Activated CD4-positive, alpha-beta T cell treated with anti-CD3 and anti-CD28 coated beads, Interleukin-2, amount 10 ng/mL, durations not matched to agents 24 days and 14 days (primary cell): ENCODE measurements around the gene NDST1. TPM values are rescaled to one million over a fixed set of nuclear protein-coding genes. Genes with fewer than 3 reads are reported as not detected.

Source experiments
- DNase-seq: peaks from one replicate; pipeline ENCODE4 v3.0.0; 2022
- H3K27ac Mint-ChIP-seq: one replicate; pipeline ENCODE4 v1.8.0; 2022; ENCODE audit warnings: mild to moderate bottlenecking, mixed read lengths
- H3K27me3 Mint-ChIP-seq: one replicate; pipeline ENCODE4 v1.8.0; 2022; ENCODE audit warnings: mixed read lengths
- H3K36me3 Mint-ChIP-seq: one replicate; pipeline ENCODE4 v1.8.0; 2022; ENCODE audit warnings: low read depth, mild to moderate bottlenecking, mixed read lengths
- H3K4me1 Mint-ChIP-seq: one replicate; pipeline ENCODE4 v1.8.0; 2021; ENCODE audit warnings: mixed read lengths
- H3K4me3 Mint-ChIP-seq: one replicate; pipeline ENCODE4 v1.8.0; 2022; ENCODE audit warnings: mild to moderate bottlenecking, moderate library complexity, mixed read lengths
- H3K9me3 Mint-ChIP-seq: one replicate; pipeline ENCODE4 v1.8.0; 2021; ENCODE audit warnings: mixed read lengths
- intact Hi-C: fragments of 100-400 bp; cut with micrococcal nuclease; formaldehyde crosslinking; loops from one replicate; pipeline ENCODE4 v1.15.1; 2023
- total RNA-seq: library from RNA; stranded (reverse); gene quantifications from 2 replicates; pipeline ENCODE4 v1.2.3, GENCODE V29; 2022

The NDST1 gene
- total RNA-seq, 1 donor from 2014 or later, result 2.8 TPM

DNA sequence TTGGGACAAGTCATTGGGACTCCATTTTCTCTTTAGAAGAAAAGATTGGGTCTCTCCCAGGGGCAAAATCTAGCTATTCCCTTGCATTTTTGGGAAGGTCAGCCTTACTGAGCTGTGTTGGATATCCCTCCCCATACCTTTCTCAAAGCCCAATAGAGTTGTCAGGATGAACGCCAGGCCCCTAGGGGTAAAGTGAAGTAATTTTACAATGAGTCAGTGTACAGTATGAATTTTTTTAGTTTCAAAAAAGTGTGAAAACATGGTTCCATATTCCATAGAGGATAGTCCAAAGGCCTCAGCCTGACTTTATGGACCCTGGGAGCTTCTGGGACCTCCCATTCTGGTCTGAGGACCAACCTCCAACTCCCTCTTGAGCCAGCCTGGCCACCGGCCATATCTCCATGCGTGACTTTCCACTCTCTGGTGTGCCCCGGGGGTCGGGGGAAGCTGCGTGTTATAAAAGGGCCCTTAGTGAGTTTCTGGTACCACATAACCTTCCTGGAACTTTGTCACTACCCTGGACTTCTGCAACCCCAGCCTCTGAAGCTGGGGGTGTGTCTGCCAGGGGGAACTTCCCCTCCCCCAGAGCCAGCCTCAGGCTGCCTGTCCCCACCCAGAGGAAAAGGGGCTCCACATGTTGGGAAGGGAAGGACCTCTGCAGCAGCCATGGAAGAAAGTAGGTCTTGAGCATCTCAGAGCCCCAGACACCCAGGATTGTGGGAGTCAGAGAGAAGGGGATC, 80.1 kb downstream of the NDST1 start:
- Mint-ChIP-seq H3K9me3 (no peaks in the 10 kb centered on the region), H3K36me3 (no peaks in the 10 kb centered on the region), H3K27ac (no peak overlapping the region), H3K27me3 (peaks cover 6% of the 10 kb centered on the region), H3K4me1 (no peaks in the 10 kb centered on the region), H3K4me3 (no peak overlapping the region)
- no peak for DNase-seq
- intact Hi-C loops, result no loop called here

GRCh38 chr5:150588596-150588890, 80.6 kb downstream of the NDST1 start:
- Mint-ChIP-seq H3K4me1 (no peaks in the 10 kb centered on the region), H3K36me3 (no peaks in the 10 kb centered on the region), H3K27ac (no peak overlapping the region), H3K27me3 (peaks cover 2% of the 10 kb centered on the region), H3K9me3 (no peaks in the 10 kb centered on the region), H3K4me3 (no peak overlapping the region)
- DNase-seq, result no peak
- intact Hi-C loops, result no loop called here

GRCh38 chr5:150589862-150590601, 82.1 kb downstream of the NDST1 start:
- no peak overlapping the region for H3K4me3 Mint-ChIP-seq
- H3K9me3 Mint-ChIP-seq, result no peaks in the 10 kb centered on the region
- no peak for DNase-seq
- H3K36me3 Mint-ChIP-seq, result no peaks in the 10 kb centered on the region
- intact Hi-C loops, result no loop called here
- H3K27ac Mint-ChIP-seq, result no peak overlapping the region
- H3K4me1 Mint-ChIP-seq, result no peaks in the 10 kb centered on the region
- H3K27me3 Mint-ChIP-seq, result no peaks in the 10 kb centered on the region

DNA sequence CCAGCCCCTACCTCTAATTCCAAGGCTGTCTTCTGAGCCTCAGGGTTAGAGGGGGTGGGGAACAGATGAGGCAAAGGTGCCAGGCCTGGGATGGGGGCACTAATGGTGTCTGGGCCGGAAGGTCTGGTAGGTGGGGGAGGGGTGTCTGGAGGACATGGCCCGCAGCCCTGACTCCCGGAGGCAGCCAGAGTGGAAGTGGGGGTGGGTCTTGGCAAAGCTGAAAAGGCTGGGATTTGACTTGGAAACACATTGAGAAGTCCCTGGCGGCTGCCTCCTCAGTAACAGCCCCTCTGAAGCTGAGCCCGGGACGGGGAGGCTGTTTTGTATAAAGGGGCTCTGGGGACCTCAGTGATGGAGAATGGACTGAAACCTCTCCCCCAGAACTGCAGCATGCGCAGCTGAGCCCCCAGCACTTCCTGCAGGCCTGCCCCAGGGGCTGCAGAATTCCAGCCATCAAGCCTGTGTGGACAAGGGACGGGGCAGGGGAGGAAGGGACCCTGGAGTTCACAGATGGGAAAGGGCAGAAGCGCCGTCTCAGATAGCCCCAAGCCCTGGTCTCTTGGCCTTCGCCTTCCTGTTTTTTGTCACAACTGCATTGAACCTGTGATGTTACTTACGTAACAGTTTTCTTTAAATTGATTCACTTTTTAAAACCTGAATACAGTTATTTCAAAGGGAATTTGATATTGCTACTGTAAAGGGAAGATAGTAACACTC, 83.2 kb downstream of the NDST1 start:
- no peaks in the 10 kb centered on the region for H3K4me1 Mint-ChIP-seq
- no peak overlapping the region for H3K27ac Mint-ChIP-seq
- H3K36me3 Mint-ChIP-seq, result no peaks in the 10 kb centered on the region
- H3K27me3 Mint-ChIP-seq, result no peaks in the 10 kb centered on the region
- no peak overlapping the region for H3K4me3 Mint-ChIP-seq
- intact Hi-C loops, result no loop called here
- no peak for DNase-seq
- H3K9me3 Mint-ChIP-seq, result no peaks in the 10 kb centered on the region

DNA sequence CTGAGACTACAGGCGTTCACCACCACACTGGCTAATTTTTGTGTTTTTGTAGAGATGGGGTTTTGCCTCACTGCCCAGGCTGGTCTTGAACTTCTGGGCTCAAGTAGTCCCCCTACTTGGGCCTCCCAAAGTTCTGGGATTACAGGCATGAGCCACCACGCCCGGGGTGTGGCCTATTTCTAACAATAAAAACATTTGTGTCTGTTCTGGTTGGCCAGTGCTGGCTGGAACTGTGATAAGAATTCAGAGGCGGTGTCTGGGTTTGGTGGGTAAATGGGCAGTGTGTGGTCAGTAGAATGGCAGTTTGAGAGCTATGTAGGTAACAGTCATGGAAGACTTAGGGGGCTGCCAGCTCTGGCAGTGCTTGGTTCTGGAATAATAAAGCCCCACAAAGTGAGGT, 85.7 kb downstream of the NDST1 start:
- no peaks in the 10 kb centered on the region for H3K4me1 Mint-ChIP-seq
- intact Hi-C loops, result no loop called here
- no peaks in the 10 kb centered on the region for H3K9me3 Mint-ChIP-seq
- H3K27ac Mint-ChIP-seq, result no peak overlapping the region
- H3K36me3 Mint-ChIP-seq, result no peaks in the 10 kb centered on the region
- H3K27me3 Mint-ChIP-seq, result no peaks in the 10 kb centered on the region
- no peak for DNase-seq
- no peak overlapping the region for H3K4me3 Mint-ChIP-seq

GRCh38 chr5:150593996-150594395, 86.1 kb downstream of the NDST1 start:
- intact Hi-C loops, result no loop called here
- DNase-seq, result no peak
- Mint-ChIP-seq H3K4me1 (no peaks in the 10 kb centered on the region), H3K27me3 (no peaks in the 10 kb centered on the region), H3K9me3 (no peaks in the 10 kb centered on the region), H3K27ac (no peak overlapping the region), H3K36me3 (no peaks in the 10 kb centered on the region), H3K4me3 (no peak overlapping the region)

DNA sequence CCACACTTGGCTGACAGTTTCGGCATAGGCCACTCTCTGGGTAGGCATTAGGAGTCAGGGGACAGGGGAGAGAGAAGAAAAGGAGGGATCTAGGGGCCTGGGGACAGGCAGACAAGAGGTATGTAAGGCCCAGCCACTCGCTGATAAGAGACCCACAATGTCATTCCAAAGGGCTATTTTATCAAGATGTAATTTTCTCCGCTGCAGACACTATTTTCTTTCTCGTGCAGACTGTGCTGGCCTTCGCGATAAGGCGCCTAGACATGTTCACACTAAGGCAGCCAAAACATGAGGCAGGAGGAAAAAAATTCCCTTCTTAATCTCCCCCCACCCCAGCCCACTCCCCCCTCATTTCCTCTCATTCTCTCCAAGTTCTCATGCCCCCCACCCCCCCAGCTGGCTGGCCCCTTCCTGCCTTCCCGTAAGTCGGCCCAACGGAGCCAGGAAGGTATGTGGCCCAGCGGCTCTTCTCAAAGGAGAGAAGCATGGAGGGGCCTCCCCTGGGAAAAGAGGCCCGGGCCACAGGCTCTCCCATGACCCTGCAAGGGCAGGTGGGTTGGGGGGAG, 87.6 kb downstream of the NDST1 start:
- no peaks in the 10 kb centered on the region for H3K9me3 Mint-ChIP-seq
- H3K36me3 Mint-ChIP-seq, result no peaks in the 10 kb centered on the region
- no peak overlapping the region for H3K27ac Mint-ChIP-seq
- no peak for DNase-seq
- no peak overlapping the region for H3K4me3 Mint-ChIP-seq
- intact Hi-C loops, result no loop called here
- no peaks in the 10 kb centered on the region for H3K4me1 Mint-ChIP-seq
- no peaks in the 10 kb centered on the region for H3K27me3 Mint-ChIP-seq

- Mint-ChIP-seq H3K27ac (no peak overlapping the region), H3K27me3 (no peaks in the 10 kb centered on the region), H3K36me3 (no peaks in the 10 kb centered on the region), H3K9me3 (no peaks in the 10 kb centered on the region), H3K4me1 (no peaks in the 10 kb centered on the region), H3K4me3 (no peak overlapping the region)
- no peak for DNase-seq
- intact Hi-C loops, result no loop called here
These were observed 88.4 kb downstream of the NDST1 start for GRCh38 chr5:150596313-150596712.

- Mint-ChIP-seq H3K27me3 (no peaks in the 10 kb centered on the region), H3K4me1 (no peaks in the 10 kb centered on the region), H3K4me3 (no peak overlapping the region), H3K9me3 (no peaks in the 10 kb centered on the region), H3K36me3 (no peaks in the 10 kb centered on the region), H3K27ac (no peak overlapping the region)
- intact Hi-C loops, result no loop called here
- DNase-seq, result no peak
These were observed 88.9 kb downstream of the NDST1 start for GRCh38 chr5:150596826-150597225.

DNA sequence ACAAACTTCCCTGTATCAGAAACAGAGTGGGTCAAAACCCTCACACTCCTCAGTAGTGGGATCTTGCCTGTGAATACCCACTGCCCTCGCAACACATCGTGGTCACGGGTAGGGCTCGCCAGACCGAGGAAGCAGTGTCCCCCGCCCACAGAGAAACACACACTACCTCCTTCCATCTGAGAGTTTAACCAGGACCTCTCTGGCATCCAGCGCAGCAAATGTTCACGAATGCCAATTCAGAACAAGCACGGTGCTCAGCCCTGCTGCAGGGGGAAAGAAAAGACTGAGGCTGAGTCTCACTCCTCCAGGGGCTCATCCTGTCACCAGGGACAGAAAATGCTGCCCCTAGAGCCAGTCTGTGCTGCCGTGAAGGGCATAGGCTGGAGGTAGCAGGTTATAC, 90.1 kb downstream of the NDST1 start:
- DNase-seq, result no peak
- Mint-ChIP-seq H3K9me3 (no peaks in the 10 kb centered on the region), H3K4me3 (no peak overlapping the region), H3K27me3 (no peaks in the 10 kb centered on the region), H3K4me1 (no peaks in the 10 kb centered on the region), H3K27ac (no peak overlapping the region), H3K36me3 (no peaks in the 10 kb centered on the region)
- intact Hi-C loops, result no loop called here

DNA sequence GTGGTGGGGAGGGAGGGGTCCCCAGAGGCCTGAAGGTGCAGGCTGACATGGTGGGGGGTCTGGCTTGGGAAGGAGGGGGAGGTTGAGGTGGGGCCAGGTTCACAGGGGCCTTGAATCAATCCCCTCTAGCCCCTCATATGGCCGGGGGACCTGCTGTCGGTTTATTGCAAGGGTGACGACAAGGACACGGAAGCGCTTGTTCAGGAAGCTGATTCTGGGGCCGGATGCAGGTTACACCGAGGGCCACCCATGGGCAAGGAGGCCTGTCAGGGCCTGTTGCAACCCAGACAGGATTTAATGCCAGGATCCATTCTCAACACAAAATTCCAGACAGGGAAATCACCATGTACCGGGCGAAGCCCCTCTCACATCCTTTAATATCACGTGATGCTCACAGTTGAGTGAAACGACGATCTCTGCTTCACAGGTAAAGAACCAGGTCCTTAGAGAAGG, 90.9 kb downstream of the NDST1 start:
- intact Hi-C loops, result no loop called here
- Mint-ChIP-seq H3K4me3 (no peak overlapping the region), H3K27me3 (no peaks in the 10 kb centered on the region), H3K9me3 (no peaks in the 10 kb centered on the region), H3K36me3 (no peaks in the 10 kb centered on the region), H3K27ac (no peak overlapping the region), H3K4me1 (no peaks in the 10 kb centered on the region)
- no peak for DNase-seq

DNA sequence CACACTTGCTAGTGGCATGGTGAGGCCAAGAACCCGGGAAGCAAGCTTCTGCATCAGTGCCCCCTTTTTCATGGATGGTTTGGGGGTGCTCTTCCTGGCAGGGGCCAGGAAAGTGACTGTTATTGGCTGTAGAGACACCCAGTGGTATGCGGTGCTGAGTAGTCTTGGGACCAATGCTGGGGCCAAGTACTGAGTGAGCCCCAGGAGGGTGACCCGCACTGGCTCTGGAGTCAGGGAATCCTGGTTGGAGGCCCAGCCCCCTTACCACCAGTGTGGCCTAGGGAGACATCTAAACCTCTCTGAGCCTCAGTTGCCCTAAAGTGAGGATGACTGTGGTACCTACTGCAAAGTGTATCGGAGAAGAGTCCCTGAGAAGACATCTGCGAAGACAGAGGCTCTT, 91.3 kb downstream of the NDST1 start:
- H3K27ac Mint-ChIP-seq, result no peak overlapping the region

GRCh38 chr5:150599917-150600511, 92.1 kb downstream of the NDST1 start:
- Mint-ChIP-seq H3K27ac (no peak overlapping the region), H3K4me3 (no peak overlapping the region), H3K4me1 (no peaks in the 10 kb centered on the region), H3K9me3 (no peaks in the 10 kb centered on the region), H3K36me3 (no peaks in the 10 kb centered on the region), H3K27me3 (no peaks in the 10 kb centered on the region)
- intact Hi-C loops, result no loop called here
- no peak for DNase-seq

More for the DNA sequence above, 91.3 kb downstream of the NDST1 start:
- Mint-ChIP-seq H3K9me3 (no peaks in the 10 kb centered on the region), H3K4me1 (no peaks in the 10 kb centered on the region), H3K36me3 (no peaks in the 10 kb centered on the region), H3K27me3 (no peaks in the 10 kb centered on the region), H3K4me3 (no peak overlapping the region)
- intact Hi-C loops, result no loop called here
- DNase-seq, result no peak
